NOMO-1 treated with DMSO at 0.1 percent for 48 hours (cell line): ENCODE measurements around the gene CLIC1.

Source experiments
- DNase-seq: peaks from one replicate; lab custom pipeline; 2025; ENCODE audit not compliant: unreplicated experiment; lab: John Stamatoyannopoulos, UW

Gene CLIC1

GRCh38 chr6:31736021-31736767 lies at the start of gene CLIC1:
Gene CLIC1, minus strand, starts transcription at chr6:31736530. Its CDS starts 230 bp downstream, at chr6:31736300.
- DNase-seq: peak; percentile 87

DNA sequence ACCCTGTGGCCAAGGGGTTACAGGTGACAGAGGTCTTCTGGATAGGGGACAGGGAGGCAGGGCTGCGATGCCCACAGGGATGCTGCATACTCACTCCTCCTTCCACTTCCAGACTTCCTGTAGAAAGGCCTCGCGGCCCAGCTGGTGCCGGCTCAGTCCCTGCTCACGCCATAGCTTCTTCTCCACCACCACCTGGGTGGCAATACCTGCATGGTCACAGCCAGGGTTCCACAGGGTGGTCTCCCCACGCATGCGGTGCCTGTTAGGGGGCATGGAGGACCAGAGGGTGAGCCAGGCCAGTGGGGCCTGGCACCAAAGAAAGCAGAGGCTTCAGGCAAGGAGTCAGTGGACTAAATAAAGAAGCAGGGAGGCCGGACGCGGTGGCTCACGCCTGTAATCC lies 49.1 kb upstream of the CLIC1 start:
- DNase-seq: no peak

- no peak for DNase-seq
These were observed 48.0 kb upstream of the CLIC1 start for GRCh38 chr6:31784098-31784925.

DNA sequence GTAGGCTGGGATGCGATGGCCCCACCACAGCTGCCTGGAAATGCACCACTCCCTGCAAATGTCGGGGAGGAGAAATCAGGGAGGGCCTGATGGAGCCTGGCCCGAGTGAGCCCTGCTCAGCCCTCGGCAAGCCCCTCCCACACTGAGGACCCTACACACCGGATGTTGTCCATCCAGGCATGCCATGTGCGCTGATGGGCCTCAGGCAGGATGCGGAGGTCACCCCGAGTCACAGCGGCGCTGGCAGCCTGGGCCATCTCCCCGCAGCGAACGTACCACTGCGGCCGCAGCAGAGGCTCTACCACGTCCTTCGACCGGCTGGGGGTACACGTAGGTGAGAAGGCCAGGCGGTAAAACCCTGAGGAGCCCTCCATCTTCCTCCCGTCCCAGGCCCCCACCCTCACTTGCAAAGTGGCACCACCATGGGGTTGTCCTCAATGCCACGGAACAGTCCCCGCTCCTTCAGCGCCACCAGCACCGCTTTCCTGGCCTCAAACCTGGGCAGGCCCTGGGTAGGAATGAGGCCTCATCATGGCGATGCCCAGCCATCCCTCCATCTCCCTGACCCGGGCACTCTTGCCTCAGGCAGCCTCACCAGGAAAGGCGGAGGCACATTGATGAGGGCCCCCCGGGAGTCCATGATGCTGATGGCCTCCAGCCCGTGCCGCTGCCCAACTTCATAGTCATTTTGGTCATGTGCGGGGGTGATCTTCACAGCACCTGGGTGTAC lies 46.0 kb upstream of the CLIC1 start:
- DNase-seq: no peak

- DNase-seq: no peak
These were observed 45.2 kb upstream of the CLIC1 start for GRCh38 chr6:31781244-31782125.

DNA sequence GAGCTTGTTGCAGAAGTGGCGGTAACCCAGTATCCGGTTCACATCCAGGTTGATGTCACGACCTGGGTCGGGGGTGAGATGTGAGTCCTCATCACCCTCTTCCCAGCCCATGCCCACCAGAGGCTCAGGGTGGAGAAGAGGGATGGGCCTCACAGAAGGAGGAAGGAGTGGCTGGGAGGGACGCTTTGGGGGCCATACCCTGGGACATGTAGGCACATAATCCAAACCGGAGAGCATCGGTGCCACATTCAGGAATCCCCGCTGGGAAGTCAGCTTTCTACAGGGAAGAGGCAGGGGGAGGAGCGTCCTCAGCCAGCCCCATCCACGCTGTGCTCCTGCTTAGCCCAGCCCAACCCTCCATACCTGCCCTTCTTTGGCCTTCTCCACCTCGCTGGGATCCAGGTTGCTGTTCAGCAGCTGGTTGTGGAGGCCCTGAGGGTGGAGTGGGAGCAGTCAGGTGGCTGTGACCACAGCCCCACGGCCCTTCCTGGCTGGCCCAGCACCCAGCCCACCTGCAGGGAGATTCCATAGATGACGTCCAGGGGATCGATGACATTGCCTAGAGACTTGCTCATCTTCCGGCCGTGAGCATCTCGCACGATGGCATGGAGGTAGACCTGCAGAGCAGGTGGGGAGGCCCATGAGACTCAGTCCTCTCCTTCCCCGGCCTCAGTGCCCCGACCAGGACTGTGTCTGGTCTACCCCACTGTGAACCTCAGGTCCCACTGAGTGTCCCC lies 44.3 kb upstream of the CLIC1 start:
- no peak for DNase-seq

GRCh38 chr6:31779908-31780307 lies 43.6 kb upstream of the CLIC1 start:
- no peak for DNase-seq

- DNase-seq: no peak
These were observed 42.9 kb upstream of the CLIC1 start for GRCh38 chr6:31778999-31779885.

DNA sequence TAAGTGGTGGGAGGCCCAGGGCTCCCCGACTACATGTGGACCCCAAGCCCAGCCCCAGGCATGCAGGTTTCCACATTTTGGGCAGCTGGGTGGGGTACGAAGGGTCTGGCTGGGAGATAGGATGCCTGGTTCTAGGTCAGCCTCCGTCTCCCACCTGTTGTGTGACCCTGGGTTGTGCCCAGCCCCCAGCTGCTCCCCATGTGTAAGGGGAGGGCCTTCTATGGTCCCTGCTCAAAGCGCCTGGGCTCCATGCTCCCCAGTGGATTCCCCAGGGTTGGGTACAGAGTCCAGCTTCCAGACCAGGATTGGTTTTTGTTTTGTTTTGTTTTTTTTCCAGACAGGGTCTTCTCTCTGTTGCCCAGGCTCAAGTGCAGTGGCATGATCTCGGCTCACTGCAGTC lies 41.9 kb upstream of the CLIC1 start:
- no peak for DNase-seq

DNA sequence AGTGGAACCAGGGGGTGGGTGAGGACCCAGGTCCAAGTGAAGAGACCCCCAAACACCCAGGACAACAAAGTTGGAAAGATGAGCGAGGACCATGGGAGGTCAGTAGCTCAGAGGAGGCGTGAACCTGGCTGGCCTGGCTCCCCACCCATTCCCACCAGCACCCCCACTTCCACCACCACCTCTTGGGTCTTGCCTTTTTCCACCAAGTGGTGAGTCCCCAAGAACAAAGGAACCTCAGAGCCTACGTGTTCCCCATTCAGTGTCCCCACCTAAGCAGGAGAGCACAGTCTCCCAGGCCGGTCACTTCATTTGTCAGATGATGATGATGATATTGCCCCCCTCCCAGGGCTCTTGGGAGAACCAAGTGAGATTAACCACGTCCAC lies 41.3 kb upstream of the CLIC1 start:
- DNase-seq: no peak

GRCh38 chr6:31776989-31777666 lies 40.8 kb upstream of the CLIC1 start, which contains the start of gene VWA7:
Gene VWA7, minus strand, starts transcription at chr6:31777328. Its CDS starts 549 bp downstream, at chr6:31776779.
- DNase-seq: peak; percentile 49

DNA sequence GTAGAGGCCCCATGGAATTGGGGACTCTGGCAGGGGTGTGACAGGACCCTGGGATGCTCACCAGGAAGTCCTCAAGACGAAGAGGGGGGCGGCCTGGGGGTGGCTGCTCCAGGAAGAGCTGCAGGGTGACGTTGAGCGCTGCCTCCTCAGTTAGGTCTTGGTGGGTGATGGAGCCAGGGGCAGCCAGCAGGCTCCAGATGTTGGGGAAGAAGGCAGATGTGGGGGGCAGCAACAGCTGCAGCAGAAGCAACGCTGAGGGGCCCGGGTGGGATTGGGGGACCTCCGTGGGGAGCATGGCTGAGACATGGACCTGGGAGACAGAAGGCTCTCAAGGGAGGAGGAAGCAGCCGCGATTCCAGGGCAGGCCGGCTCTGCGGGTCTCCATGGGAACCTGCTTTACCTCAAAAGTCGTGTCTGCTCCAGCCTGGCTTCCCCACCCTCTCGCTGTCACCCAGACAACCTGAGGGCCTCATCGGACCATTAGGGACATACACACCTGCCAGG lies 40.2 kb upstream of the CLIC1 start:
- DNase-seq: no peak

- no peak for DNase-seq
These were observed 39.5 kb upstream of the CLIC1 start for GRCh38 chr6:31775633-31776484.

- no peak for DNase-seq
These were observed 38.9 kb upstream of the CLIC1 start for GRCh38 chr6:31775184-31775583.

- DNase-seq: no peak
These were observed 35.6 kb upstream of the CLIC1 start for GRCh38 chr6:31771992-31772358.

- DNase-seq: no peak
These were observed 34.5 kb upstream of the CLIC1 start for GRCh38 chr6:31770860-31771259.

DNA sequence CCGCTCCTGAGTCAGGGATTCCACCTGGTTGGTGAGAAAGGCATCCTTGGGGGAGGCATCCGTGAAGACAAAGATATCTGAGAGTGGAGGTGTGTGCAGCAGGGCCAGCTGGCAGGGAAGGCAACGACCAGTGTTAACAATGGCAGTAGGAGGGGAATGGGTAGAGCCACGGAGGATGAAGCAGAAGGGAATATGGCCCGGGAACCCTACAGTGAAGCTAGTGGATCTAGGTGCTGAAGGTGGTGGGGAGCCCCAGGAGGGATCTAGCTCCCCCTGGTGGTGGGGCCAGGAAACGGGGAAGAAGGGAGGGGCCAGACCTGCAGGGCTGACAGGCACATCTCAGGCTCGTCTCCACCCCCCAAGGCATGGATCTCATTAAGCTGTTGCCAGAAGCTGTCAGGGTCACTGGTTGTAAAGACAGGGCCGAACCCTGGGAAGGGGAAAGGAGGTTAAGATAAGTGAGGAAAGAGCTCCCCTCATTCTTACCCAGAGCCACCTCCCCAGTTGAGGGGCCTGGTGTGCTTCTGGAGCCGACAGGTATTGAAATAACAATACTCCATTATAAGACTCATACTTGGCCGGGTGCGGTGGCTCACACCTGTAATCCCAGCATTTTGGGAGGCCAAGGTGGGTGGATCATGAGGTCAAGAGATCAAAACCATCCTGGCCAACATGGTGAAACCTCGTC lies 33.5 kb upstream of the CLIC1 start:
- DNase-seq: peak; percentile 77
